SHP77 treated with DMSO at 0.1 percent for 48 hours (cell line): ENCODE data around the gene TLCD1.

Source experiments
- DNase-seq: peaks from one replicate; lab custom pipeline; 2025; lab: John Stamatoyannopoulos, UW

Gene TLCD1

GRCh38 chr17:28712705-28713415 lies 13.2 kb downstream of the TLCD1 start:
- DNase-seq, result no peak

- DNase-seq, result no peak
Measured at GRCh38 chr17:28712032-28712704, 13.9 kb downstream of the TLCD1 start.

- DNase-seq, result no peak
Measured at GRCh38 chr17:28711723-28712031, 14.4 kb downstream of the TLCD1 start, which contains the start of gene PROCA1. Gene PROCA1, minus strand, starts transcription at chr17:28711888. Its CDS starts 228 bp downstream, at chr17:28711660.

GRCh38 chr17:28710861-28711722 lies 14.9 kb downstream of the TLCD1 start:
- peak; percentile 87 for DNase-seq

GRCh38 chr17:28707339-28707720 lies 18.7 kb downstream of the TLCD1 start:
- no peak for DNase-seq

GRCh38 chr17:28706471-28707338 lies 19.3 kb downstream of the TLCD1 start:
- no peak for DNase-seq

GRCh38 chr17:28705728-28706334 lies 20.2 kb downstream of the TLCD1 start:
- no peak for DNase-seq

- DNase-seq, result no peak
Measured at GRCh38 chr17:28705074-28705659, 20.9 kb downstream of the TLCD1 start.

- DNase-seq, result no peak
Measured at GRCh38 chr17:28704219-28704858, 21.7 kb downstream of the TLCD1 start.

GRCh38 chr17:28703552-28704218 lies 22.3 kb downstream of the TLCD1 start:
- no peak for DNase-seq

- DNase-seq, result no peak
Measured at GRCh38 chr17:28702752-28703150, 23.3 kb downstream of the TLCD1 start.

- no peak for DNase-seq
Measured at GRCh38 chr17:28702026-28702751, 23.8 kb downstream of the TLCD1 start.

- peak; percentile 57 for DNase-seq
Measured at GRCh38 chr17:28700830-28701492, 25.1 kb downstream of the TLCD1 start.

- DNase-seq, result no peak
Measured at GRCh38 chr17:28700278-28700677, 25.8 kb downstream of the TLCD1 start.

GRCh38 chr17:28698253-28698941 lies 27.6 kb downstream of the TLCD1 start:
- no peak for DNase-seq

- no peak for DNase-seq
Measured at GRCh38 chr17:28693869-28694268, 32.2 kb downstream of the TLCD1 start.

- DNase-seq, result no peak
Measured at GRCh38 chr17:28689011-28689410, 37.0 kb downstream of the TLCD1 start.

- no peak for DNase-seq
Measured at GRCh38 chr17:28688481-28688880, 37.6 kb downstream of the TLCD1 start.
